Esophagus muscularis mucosa (tissue), 4 donors: ENCODE measurements around the gene MED26.

Experiments
- CTCF ChIP-seq, 3 experiments: fragments of 200-600 bp in 2 of 3; fragments of 450-650 bp in 1 of 3; sonication (generic) in 2 of 3; IDR thresholded peaks; one replicate each; pipeline ENCODE4 v1.5.1; 2017 to 2019; ENCODE audit warnings: antibody characterized with exemption in 3 of 3, mild to moderate bottlenecking in 2 of 3, moderate library complexity in 1 of 3
- EP300 ChIP-seq: sonication (generic); formaldehyde crosslinking; IDR thresholded peaks from one replicate; pipeline ENCODE4 v1.6.1; 2017; ENCODE audit warnings: antibody characterized with exemption
- POLR2A ChIP-seq: fragments of 450-650 bp; IDR thresholded peaks from one replicate; pipeline ENCODE4 v1.6.1; 2017; ENCODE audit warnings: antibody characterized with exemption, moderate library complexity, mild to moderate bottlenecking, low read depth
- POLR2AphosphoS5 ChIP-seq, 2 donors: sonication (generic); formaldehyde crosslinking; IDR thresholded peaks; one replicate each; pipeline ENCODE4 v1.6.1; 2017; ENCODE audit warnings: antibody characterized with exemption in 2 of 2

- no peak for TF ChIP-seq POLR2AphosphoS5 (IDR thresholded peaks at IDR 0.05)
- no peak for TF ChIP-seq CTCF (IDR thresholded peaks at IDR 0.05)
- no peak for TF ChIP-seq POLR2A
- no peak for TF ChIP-seq EP300
Observed at GRCh38 chr19:16637535-16637934, 9.5 kb upstream of the MED26 start.
